ENCODE measurements around the gene CDYL.

CDYL gene

GRCh38 chr6:4776131-4776492, at the start of gene CDYL:
CDYL (plus strand) TSS chr6:4776404; CDS start chr6:4776784, 380 bp downstream.
- peak; percentile 90 for DNase-seq

GRCh38 chr6:4726645-4727044, 49.6 kb upstream of the CDYL start:
- no peak for DNase-seq

GRCh38 chr6:4727217-4727616, 49.0 kb upstream of the CDYL start:
- no peak for DNase-seq

- no peak for DNase-seq
Measured at GRCh38 chr6:4727671-4728435, 48.4 kb upstream of the CDYL start.

- no peak for DNase-seq
Measured at GRCh38 chr6:4728436-4728769, 47.8 kb upstream of the CDYL start.

GRCh38 chr6:4728926-4729325, 47.3 kb upstream of the CDYL start:
- no peak for DNase-seq

GRCh38 chr6:4731996-4732395, 44.2 kb upstream of the CDYL start:
- DNase-seq = no peak

- no peak for DNase-seq
Measured at GRCh38 chr6:4732691-4733315, 43.4 kb upstream of the CDYL start.

GRCh38 chr6:4736371-4736873, 39.8 kb upstream of the CDYL start:
- DNase-seq = no peak

GRCh38 chr6:4740032-4740431, 36.2 kb upstream of the CDYL start:
- no peak for DNase-seq

- no peak for DNase-seq
Measured at GRCh38 chr6:4743062-4743461, 33.1 kb upstream of the CDYL start.

GRCh38 chr6:4743926-4744325, 32.3 kb upstream of the CDYL start:
- no peak for DNase-seq

- DNase-seq = no peak
Measured at GRCh38 chr6:4747588-4747987, 28.6 kb upstream of the CDYL start.

- DNase-seq = no peak
Measured at GRCh38 chr6:4751823-4752464, 24.3 kb upstream of the CDYL start.

- no peak for DNase-seq
Measured at GRCh38 chr6:4756247-4756646, 20.0 kb upstream of the CDYL start.

GRCh38 chr6:4759997-4760396, 16.2 kb upstream of the CDYL start:
- DNase-seq = no peak

- DNase-seq = no peak
Measured at GRCh38 chr6:4760773-4761172, 15.4 kb upstream of the CDYL start.

GRCh38 chr6:4762294-4762693, 13.9 kb upstream of the CDYL start:
- DNase-seq = no peak

- no peak for DNase-seq
Measured at GRCh38 chr6:4763921-4764320, 12.3 kb upstream of the CDYL start.

- DNase-seq = no peak
Measured at GRCh38 chr6:4768815-4769214, 7.4 kb upstream of the CDYL start.

- DNase-seq = no peak
Measured at GRCh38 chr6:4772750-4773149, 3.5 kb upstream of the CDYL start.

- no peak for DNase-seq
Measured at GRCh38 chr6:4773181-4773580, 3.0 kb upstream of the CDYL start.

GRCh38 chr6:4774296-4774695, 1.9 kb upstream of the CDYL start:
- DNase-seq = no peak

All from CD4-positive, alpha-beta T cell treated with Interleukin-17A for 1 hour (primary cell).